Kidney tubule cell (primary cell): ENCODE measurements around the gene B4GALT4.
A peak's percentile ranks its signal among the peaks of the same experiment; 100 is the strongest.
"Not testable (repeated sequence)": the region's sequence is repeated elsewhere in the genome, so short reads cannot be mapped to it uniquely, and the experiment has no call there.

Experiments
- DNase-seq: peaks from one replicate; pipeline ENCODE4 v3.0.0-alpha.2; 2018; ENCODE audit warnings: low spot score

The B4GALT4 gene, protein sequence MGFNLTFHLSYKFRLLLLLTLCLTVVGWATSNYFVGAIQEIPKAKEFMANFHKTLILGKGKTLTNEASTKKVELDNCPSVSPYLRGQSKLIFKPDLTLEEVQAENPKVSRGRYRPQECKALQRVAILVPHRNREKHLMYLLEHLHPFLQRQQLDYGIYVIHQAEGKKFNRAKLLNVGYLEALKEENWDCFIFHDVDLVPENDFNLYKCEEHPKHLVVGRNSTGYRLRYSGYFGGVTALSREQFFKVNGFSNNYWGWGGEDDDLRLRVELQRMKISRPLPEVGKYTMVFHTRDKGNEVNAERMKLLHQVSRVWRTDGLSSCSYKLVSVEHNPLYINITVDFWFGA

DNA sequence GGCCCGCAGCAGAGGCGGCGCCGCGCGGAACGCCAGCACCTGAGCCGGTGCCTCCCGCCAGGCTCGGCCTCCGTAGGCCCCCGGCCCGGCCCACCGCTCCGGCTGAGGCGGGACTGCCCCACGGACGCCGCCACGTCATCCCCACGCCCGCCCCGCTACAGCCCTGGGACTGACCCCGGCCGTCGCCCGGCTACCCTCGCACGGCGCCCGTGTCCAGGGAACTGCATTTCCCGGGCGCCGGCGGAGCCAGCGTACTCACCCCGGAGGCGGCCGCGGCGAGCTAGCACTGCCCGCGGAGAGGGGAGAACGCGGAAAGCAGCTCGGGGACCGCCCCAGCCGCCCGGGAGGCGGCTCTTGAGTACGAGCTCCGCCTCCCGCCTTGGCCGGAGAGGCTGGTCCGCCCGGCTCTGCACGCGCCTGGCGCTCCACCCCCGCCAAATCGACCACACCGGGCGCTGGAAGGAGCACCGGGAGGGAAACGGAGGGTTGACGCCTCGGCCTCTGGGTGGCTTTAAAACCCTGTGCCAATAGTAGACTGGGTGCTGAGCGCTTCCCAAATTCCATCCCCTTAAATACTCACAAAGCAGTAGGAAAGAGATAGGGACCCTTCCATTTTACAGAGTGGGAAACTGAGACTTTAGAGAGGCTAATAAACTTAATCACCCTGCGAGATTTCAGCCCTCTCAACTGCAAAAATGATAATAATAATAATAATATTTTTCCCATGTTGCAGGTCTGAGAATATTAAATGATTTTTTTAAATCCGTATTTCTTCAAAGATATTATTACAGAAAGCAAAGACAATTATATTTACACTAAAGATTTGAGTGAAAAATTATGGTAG is at the start of gene B4GALT4:
TSS of gene B4GALT4 (minus strand) at position 288 of the 844 bp plus-strand sequence. CDS start 10,779 bp downstream, outside the sequence.
- peak; percentile 91 for DNase-seq

DNA sequence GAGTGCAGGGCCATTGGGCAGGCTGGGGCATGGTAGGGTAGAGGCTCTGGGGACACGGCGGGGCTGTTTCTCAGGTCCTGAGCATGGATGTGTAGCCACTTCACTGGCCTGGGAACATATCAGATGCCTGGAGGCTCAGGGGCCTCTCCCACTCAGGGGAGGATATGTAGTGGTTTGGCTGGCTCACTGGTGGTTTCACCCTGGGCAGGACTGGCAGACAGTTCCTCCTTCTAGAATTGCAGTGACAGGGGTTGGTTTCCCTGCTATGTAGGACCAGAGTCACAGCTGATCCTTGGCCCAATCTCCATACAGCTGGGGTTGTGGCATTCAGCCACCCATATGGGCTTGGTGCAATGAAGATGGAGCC is 48.7 kb upstream of the B4GALT4 start:
- no peak for DNase-seq

DNA sequence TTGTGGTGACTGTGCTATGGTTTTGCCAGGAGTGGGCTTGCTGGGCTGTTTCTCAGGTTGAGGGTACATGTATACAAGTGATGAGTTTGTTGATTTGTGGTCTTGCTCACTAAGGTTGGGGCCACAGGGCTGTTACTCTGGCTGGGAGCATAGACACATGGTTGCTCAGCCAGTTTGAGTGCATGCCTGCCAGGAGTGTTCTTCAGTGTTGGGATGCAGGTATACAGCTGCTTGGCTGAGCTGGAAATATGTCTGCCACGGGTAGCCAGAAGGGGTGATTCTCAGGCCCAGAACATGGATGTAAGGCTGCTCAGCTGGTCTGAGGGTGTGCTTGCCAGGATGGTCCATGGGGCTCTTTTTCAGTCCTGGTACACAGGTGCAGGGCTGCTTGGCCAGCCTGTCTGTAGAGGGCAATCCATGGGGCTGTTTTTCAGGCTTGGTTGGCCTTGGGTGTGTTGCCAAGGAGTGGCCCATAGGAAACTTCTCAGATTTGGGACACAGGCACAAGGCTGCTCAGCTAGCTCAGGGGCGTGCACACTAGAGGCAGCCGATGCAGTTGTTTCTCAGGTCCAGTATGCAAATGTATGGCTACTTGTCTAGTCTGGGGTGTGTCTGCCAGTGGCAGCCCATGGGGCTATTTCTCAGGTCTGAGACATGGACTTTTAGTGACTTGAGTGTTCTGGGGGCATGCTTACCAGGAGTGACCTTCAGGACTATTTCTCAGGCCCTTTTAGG is 48.2 kb upstream of the B4GALT4 start:
- no peak for DNase-seq

DNA sequence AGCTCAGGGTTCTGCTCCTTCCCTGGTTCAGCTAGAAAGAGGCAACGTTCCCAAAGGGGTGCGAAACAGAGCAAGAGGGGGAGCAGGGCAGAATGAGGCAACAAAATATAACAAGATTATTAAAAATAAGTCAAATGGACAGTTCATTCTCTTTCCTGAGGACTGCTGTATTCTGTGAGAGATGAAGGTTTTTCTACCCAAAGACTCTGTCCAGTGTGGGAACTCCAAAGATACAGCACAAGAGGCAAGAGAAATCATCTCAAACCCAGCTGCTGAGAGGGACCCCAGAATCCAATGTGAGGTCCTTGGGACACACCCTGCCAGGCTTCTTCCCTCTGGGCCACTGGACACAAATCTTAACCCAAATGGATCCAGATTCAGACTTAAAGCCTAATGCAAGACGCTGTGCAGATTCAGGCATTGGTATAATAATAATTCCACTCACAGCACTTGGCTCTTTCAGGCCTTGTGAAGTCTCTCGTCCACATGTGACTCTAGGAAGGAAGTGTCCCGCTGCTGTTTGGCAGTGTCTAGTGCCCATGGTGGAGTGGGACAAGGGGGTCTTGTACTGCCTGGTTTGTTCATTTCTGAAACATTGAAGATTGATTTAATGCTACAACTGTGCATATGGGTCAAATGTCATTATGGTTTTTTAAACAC is 39.0 kb upstream of the B4GALT4 start:
- no peak for DNase-seq

DNA sequence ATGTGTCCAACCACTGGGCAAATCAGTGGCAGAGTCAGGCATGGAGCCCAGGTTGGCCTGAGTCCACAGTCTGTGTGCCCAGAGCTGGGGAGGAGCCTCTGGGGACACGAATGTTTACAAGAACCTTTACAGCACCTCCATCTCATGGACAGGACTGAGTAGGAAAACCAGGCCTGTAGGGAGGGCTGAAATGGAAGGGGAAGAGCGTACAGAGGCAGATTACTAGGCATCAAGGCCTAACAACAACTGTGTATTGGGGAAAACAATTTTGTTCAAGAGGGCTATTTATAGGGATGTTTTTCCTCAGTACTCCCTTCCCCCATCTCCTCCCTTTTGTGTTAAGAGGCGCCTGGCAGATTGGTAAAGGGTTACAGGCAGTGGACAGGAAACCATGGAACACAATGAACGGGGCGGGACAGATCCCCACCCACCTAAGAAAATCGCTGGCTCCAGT is 38.5 kb upstream of the B4GALT4 start:
- DNase-seq, result peak; percentile 11

DNA sequence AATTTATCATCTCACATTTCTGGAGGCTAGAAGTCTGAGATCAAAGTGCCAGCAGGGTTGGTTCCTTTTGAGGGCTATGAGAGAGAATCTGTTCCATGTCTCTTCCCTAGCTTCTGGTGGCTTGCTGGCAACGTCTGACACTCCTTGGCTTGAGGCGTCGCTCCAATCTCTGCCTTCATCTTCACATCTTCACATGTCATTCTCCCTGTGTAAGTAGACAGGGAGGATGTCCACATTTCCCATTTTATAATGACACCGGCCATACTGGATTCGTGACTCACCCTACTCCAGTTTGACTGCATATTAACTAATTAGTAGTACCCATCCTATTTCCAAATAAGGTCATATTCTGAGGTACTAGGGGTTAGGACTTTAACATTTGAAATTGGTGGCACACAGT is 36.0 kb upstream of the B4GALT4 start:
- no peak for DNase-seq

DNA sequence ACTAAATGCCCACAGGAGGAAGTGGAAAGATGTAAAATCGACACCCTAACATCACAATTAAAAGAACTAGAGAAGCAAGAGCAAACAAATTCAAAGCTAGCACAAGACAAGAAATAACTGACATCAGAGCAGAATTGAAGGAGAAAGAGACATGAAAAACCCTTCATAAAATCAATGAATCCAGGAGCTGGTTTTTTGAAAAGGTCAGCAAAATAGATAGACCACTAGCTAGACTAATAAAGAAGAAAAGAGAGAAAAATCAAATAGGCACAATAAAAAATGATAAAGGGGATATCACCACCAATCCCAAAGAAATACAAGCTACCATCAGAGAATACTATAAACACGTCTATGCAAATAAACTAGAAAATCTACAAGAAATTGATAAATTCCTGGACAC is 29.5 kb upstream of the B4GALT4 start:
- not testable (repeated sequence) for DNase-seq

DNA sequence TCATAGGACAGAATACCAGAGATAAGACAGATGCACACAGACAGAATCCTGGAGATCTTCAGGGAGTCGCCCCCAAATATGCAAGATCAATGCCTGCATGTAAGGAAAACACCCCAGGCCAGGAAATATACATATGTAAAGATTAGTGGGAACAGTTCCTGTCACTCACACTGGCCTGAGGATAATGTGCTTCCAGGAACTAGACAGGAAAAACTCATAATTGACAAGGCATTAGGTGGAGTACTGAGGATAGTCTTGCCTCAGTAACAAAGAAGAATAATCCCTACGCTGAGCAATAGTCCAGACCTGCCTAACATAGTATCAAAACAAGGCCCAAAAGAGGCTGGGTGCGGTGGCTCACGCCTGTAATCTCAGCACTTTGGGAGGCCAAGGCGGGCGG is 20.4 kb upstream of the B4GALT4 start:
- no peak for DNase-seq

DNA sequence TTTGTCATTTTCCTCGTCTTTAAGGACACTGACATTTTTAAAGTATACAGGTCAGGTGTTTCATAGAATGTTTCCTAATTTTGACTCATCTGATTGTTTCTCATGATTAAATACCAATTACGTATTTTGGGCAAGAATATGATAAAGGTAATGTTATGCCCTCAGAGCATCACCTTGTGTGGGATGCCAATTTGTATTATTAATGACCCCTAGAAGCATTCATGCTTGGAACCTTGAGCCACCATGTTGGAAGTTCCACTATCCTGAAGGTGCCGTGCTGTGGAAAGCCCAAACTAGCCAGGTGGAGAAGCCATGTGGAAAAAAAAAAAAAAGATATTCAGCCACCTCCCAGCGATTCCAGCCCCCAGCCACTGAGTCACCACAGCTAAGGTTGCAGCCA is 19.1 kb upstream of the B4GALT4 start:
- DNase-seq, result no peak

DNA sequence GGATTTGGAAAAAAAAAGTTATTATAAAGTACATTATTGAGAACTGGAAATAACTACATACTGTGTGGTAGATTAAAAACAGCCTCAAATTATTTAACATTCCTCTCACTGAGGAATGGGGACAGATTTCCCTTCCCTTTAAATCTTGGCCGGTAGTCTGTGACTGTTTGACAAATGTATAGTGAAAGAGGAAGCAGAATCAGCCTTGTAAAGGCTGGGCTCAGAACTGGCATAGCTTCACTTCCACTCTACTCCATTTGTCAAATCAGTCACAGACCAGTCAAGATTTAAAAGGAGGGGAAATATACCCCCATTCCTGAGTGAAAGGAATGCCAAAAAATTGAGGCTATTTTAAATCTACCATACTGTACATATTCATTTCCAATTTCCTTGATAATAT is 18.2 kb upstream of the B4GALT4 start:
- DNase-seq, result no peak

DNA sequence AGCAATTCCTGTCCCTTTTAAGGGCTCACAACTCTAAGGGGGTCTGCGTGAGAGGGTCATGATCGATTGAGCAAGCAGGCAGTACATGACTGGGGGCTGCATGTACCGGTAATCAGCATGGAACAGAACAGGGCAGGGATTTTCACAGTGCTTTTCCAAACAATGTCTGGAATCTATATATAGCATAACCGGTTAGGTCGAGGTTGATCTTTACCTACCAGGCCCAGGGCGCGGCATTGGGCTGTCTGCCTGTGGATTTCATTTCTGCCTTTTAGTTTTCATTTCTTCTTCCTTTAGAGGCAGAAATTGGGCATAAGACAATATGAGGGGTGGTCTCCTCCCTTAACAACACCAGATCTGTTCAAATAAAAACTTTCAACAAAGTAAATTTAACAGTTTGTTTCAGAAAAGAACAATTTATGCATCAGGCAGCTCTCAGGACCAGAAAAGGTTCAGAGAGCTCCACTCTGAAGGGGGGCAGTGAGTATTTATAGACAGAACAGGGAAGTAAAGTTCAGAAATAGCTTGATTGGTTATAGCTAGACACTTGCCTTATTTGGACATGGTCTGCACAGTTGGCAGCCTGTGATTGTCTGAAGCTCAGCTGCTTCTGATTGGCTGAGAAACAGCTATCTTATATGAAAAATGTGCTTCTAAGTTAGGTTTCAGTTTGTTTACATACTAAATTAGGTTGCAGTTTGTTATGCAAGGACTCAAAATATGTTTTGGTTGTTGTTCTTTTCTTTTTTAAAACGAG is 17.2 kb upstream of the B4GALT4 start:
- DNase-seq, result no peak

DNA sequence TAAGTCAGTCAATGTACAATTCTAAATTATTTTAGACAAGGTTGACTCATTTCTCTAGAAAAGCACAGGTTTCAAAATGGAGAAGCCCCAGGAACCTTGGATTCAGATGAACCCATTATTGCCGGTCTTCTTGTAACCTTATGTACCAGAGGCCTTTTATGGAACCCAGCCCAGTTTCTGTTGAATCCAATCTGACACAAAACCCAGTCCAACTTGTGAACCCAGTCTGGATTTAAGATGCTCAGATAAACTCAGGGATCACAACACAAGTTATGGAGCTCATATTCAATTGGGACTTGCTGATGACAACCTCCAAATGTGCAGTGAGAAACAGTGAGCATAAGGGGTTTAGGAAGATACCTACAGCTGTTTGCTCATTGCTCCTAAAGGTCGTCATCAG is 16.4 kb upstream of the B4GALT4 start:
- DNase-seq, result no peak

DNA sequence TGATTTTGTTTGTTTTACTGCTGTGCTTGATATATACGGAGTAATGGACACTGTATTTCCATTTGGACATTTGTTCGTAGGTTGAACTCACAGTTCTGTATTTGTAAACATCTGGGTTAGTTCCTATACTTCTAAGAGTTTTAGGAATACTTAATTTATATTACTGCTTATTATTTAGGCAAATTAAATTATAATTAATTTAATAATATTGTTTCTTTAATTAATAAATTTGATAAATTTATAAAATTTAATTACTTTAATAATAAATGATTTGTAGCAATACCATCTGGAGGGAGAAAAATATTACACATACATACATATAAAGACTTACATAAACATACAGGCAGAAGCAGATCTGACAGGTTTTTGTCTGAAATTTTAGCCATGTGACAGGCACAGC is 14.5 kb upstream of the B4GALT4 start:
- no peak for DNase-seq

DNA sequence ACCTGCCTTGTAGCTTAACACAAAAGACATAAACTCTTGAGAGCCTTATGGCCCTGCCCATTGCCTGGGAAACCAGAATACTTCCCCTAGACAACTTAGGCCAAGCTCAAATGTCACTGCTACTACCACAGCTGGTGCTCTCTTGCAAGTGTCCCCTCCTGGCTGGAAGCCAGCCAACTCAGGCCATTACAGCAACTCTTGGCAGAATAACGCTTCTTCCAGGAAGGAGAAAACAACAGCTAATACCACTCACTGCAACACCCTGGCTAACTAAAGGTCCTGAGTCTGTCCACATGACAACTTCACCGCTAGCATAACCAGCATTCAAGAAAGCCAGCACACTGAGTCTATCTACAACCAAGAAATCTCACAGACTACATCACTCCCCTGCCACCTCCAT is 5.1 kb upstream of the B4GALT4 start:
- no peak for DNase-seq

DNA sequence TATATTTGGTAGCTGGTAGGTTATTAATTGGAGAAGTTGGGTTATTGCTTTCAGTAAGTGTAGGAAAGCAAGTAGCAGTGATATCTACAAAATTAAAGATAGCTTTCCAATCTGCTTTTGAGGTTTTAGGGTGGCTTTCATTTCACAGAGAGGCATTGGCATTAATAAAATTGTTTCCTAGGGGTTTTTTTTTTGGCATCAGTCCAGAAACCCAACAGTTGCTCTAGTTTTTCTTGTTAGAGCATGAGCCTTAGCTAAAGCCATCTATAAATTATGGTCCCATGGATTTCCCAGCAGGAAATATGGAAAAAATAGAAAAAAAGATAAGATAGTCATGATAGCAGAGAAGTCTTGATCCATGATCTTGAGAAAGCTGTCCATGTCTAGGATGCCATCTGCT is 3.0 kb upstream of the B4GALT4 start:
- no peak for DNase-seq

DNA sequence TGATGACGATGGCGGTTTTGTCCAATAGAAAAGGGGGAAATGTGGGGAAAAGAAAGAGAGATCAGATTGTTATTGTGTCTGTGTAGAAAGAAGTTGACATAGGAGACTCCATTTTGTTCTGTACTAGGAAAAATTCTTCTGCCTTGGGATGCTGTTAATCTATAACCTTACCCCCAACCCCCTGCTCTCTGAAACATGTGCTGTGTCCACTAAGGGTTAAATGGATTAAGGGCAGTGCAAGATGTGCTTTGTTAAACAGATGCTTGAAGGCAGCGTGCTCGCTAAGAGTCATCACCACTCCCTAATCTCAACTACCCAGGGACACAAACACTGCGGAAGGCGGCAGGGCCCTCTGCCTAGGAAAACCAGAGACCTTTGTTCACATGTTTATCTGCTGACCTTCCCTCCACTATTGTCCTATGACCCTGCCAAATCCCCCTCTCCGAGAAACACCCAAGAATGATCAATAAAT is 2.4 kb upstream of the B4GALT4 start:
- not testable (repeated sequence) for DNase-seq

DNA sequence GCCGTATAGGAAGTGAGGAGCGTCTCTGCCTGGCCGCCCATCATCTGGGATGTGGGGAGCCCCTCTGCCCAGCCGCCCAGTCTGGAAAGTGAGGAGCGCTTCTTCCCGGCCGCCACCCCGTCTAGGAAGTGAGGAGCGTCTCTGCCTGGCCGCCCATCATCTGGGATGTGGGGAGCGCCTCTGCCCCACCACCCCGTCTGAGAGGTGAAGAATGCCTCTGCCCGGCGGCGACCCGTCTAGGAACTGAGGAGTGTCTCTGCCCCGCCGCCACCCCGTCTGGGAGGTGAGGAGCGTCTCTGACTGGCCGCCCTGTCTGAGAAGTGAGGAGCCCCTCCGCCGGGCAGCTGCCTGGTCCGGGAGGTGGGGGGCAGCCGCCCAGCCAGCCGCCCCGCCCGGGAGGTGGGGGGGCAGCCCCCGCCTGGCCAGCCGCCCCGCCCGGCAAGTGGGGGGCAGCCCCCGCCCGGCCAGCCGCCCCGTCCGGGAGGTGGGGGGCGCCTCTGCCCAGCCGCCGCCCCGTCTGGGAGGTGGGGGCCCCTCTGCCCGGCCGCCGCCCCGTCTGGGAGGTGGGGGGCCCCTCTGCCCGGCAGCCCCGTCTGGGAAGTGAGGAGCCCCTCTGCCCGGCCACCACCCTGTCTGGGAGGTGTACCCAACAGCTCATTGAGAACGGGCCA is 1.8 kb upstream of the B4GALT4 start:
- DNase-seq, result not testable (repeated sequence)

DNA sequence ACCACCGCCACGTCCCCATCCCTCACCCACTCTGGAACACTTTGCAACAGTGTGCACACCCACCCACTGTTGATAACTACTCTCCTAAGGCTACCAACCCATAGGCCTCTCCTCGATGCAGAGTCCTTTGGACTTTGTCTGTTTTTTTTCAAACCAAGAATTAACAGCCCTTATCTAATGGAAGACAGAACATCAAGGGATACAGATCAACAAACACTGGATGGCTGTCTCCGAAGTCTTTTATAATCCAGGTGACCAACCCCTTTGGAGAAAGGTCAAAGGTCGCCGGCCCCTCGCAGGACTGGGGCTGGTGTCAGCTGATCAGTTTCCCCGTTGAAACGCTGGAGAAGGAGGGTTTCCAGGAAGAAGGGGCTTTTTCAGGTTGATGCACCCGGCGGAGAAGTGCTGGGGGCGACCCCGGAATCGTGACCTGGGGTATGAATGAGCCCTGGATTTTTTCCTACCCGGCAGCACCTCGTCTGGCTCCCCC is 532 bp downstream of the B4GALT4 start:
- peak; percentile 31 for DNase-seq

DNA sequence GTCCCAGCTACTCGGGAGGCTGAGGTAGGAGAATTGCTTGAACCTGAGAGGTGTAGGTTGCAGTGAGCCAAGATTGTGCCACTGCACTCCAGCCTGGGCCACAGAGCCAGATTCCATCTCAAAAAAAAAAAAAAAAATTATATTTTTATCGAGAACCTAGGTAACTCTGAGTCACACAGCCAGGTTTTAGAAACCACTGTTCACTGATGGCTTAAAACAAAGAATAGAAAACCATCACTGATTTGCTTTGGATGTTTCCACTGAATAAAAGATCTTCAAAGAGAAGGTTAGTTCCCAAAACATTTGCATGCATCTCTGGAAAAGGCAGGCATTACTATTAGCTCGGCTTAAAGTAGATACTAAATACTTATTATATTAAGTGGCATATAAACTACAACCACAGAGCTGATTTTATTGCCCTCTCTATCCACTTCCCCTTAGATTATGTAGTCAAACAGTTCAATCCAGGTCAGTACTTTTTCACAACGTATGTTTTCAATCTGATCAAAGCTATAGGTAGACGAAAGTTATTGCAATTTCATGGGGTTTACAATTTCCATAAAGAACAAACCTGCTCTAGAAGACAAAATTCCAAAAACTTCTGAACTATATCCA is 1.4 kb downstream of the B4GALT4 start:
- peak; percentile 22 for DNase-seq

DNA sequence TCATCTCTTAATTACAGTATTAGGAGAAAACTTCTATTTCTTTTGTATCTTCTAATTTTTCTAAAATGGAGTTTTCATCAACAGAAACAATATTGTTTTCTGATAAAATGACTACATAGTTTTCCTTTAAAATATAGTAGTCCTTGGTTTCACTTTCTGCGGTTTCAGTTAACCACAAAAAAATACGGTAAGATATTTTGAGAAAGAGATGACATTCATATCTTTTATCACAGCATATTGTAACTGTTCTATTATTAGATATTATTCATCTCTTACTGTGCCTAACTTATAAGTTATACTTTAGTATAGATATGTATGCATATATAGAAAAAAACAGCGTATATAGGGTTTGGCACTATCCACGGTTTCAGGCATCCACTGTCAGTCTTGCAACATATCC is 2.3 kb downstream of the B4GALT4 start:
- no peak for DNase-seq
